ENCODE results near the gene FAM25A. TPM values are rescaled to one million over a fixed set of nuclear protein-coding genes. Genes with fewer than 3 reads are reported as not detected.
"Not testable (repeated sequence)": the region's sequence is repeated elsewhere in the genome, so short reads cannot be mapped to it uniquely, and the experiment has no call there.

Gene FAM25A
- total RNA-seq, 4 donors from 2014 or later: not detected

DNA sequence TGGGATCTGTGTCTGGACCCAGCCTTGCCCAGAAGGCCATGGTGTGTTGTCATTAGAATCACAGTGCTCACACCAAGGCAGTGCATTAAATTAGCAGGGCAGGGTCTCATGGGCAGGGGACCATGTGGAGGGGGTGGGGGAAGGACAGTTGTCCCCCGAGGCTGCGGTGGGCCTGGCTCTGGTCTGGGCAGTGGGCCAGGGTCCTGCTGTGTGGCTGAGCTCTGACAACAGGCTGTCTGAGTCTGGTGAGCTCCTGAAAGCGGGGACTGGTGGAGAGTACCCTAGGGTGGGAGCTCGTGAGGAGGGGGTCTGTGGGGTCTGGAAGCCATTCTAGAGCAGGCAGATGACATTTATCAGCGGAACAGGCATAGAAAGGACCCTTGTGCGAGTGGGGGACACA, 2.0 kb upstream of the FAM25A start:
- H3K4me3 ChIP-seq, H3K27ac ChIP-seq, DNase-seq: not testable (repeated sequence)

DNA sequence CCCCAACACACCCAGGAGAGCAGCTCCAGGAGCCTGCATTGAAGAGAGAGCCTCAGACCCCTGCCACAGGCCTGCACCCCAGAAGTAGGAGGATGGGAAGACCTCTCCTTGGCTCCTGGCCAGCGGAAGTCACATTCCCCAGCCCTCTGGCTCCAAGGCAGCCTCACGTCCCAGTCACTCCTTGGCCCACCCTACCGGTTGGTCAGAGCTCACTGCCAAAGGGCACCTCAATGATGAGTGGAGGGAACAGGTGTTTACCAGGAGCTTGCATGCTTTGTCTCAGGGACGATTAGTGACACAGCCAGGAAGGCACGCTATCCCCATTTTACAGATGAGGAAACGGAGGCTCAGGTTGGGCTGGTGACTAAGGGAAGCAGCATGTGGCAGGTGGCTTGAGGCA, 1.0 kb upstream of the FAM25A start:
- not testable (repeated sequence) for H3K4me1 ChIP-seq, H3K9me3 ChIP-seq, H3K27ac ChIP-seq, DNase-seq, H3K27me3 ChIP-seq, H3K36me3 ChIP-seq, H3K4me3 ChIP-seq

More for the DNA sequence above, 2.0 kb upstream of the FAM25A start:
- not testable (repeated sequence) for H3K36me3 ChIP-seq, H3K4me1 ChIP-seq, H3K27me3 ChIP-seq, H3K9me3 ChIP-seq

DNA sequence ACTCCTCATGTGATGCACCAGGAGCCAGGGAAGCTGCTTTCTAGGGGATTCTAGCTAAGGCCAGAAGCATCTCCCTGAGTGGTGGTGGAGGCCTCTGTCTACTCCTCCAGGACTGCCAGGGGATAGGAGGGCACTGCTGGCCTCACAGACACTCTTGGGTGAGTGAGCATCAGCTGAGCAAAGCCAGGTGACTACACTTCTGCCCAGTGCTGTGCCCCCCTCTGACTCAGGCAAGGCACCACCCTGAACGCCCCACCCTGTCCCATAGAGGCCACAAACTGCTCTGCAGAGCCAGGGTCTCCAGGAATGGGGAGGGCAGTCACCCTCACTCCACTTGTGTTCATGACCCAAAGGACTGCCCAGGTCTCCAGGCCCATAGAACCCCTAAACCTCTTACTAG, 590 bp upstream of the FAM25A start:
- H3K27ac ChIP-seq, DNase-seq, H3K4me3 ChIP-seq, H3K36me3 ChIP-seq, H3K27me3 ChIP-seq, H3K4me1 ChIP-seq, H3K9me3 ChIP-seq: not testable (repeated sequence)

DNA sequence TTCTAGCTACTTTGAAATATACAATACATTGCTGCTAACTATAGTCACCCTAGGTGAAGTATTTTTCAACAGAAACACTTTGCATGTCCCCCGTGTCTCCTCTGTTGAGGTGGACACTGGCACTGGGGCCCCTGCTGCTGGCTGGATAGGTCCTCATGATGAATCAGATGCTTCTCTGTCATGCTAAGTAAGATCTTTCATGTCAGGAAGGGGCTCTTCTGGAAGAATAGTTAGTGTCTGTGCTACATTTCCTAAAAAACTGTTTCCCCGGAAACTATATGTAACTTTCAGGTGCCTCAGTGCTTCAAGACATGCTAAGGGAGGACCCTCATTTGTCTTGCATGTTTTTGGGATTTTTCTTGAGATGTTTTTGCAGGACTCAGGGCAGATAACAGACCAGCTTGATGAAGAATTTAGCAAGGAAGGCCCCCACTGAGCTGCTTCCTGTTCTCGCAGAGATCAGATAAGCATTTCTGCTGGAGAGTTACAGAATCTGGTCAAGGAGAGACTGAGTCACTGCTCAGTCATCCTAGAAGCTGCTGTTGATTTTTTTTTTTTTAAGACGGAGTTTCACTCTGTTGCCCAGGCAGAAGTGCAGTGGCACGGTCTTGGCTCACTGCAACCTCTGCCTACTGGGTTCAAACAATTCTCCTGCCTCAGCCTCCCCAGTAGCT, 5.3 kb downstream of the FAM25A start:
- not testable (repeated sequence) for H3K27me3 ChIP-seq, H3K27ac ChIP-seq, H3K9me3 ChIP-seq, H3K4me3 ChIP-seq, H3K36me3 ChIP-seq, H3K4me1 ChIP-seq, DNase-seq

DNA sequence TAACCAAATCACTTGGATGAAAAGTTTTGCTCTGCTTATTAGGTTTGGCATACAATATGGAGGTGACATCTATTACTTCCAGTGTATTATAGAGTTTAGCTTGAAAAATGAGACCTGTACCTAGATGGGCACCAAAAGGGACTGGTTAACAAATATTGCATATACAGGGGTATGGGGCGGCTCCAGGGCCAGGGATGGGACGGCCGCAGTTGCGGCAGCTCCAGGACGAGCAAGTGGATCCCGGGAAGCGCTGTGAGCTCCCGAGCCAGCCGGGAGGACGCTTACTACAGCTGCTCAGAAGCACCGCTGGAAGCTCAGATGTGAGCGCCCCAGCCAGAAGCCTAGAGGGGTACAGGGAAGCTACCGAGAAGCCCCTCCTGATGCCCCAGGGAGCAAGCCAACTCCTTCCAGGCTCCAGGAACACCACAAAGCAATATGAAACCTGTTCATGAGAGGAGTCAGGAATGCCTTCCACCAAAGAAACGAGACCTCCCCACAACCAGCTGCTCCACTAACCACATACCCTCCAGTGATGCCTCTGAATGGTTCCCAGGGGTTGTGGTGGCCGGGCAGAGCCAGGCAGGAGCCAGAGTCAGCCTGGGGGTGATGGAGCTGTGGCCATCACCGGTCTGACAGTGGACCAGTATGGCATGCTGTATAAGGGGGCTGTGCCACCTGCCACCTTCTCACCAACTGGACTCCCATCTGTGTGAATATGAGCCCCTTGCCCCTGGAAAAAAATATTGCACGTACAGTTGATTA, 6.8 kb downstream of the FAM25A start:
- H3K9me3 ChIP-seq, H3K36me3 ChIP-seq, H3K4me1 ChIP-seq, H3K27ac ChIP-seq, H3K27me3 ChIP-seq, H3K4me3 ChIP-seq, DNase-seq: not testable (repeated sequence)

DNA sequence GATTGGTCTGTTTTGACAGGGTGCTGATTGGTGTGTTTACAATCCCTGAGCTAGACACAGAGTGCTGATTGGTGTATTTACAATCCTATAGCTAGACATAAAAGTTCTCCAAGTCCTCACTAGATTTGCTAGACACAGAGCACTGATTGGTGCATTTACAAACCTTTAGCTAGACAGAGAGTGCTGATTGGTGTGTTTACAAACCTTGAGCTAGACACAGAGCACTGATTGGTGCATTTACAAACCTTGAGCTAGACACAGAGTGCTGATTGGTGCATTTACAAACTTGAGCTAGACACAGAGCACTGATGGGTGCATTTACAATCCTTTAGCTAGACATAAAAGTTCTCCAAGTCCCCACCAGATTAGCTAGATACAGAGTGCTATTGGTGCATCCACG, 10.3 kb downstream of the FAM25A start:
- not testable (repeated sequence) for H3K4me3 ChIP-seq, H3K27me3 ChIP-seq, H3K27ac ChIP-seq, H3K4me1 ChIP-seq, H3K9me3 ChIP-seq, DNase-seq, H3K36me3 ChIP-seq

DNA sequence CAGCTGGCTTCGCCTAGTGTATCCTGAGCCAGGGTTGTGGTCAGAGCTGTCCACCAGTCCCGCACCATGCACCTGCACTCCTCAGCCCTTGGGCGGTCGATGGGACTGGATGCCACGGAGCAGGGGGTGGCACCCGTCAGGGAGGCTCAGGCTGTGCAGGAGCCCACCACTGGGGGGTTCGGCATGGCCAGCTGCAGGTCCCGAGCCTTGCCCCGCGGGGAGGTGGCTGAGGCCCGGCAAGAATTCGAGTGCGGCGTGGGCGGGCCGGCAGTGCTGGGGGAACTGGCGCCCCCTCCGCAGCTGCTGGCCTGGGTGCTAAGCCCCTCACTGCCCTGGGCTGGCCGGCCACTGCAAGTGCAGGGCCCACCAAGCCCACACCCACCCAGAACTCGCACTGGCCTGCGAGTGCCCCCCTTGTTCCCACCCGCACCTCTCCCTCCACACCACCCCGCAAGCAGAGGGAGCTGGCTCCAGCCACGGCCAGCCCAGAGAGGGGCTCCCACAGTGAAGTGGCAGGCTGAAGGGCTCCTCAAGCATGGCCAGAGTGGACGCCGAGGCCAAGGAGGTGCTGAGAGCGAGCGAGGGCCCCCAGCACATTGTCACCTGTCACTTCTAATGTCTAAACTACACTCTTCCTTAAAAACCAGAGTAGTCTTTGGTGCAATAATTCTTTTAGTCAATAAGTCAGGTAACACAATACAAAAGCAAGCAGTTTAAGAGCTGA, 11.0 kb downstream of the FAM25A start:
- no peak for DNase-seq
- Histone ChIP-seq H3K36me3 (no peaks in the 10 kb centered on the region), H3K27ac (no peak overlapping the region), H3K9me3 (no peaks in the 10 kb centered on the region), H3K4me1 (no peaks in the 10 kb centered on the region), H3K4me3 (no peak overlapping the region), H3K27me3 (no peaks in the 10 kb centered on the region)
- TF ChIP-seq POLR2A (IDR thresholded peaks at IDR 0.05): no peak
- TF ChIP-seq, protein P1, sequence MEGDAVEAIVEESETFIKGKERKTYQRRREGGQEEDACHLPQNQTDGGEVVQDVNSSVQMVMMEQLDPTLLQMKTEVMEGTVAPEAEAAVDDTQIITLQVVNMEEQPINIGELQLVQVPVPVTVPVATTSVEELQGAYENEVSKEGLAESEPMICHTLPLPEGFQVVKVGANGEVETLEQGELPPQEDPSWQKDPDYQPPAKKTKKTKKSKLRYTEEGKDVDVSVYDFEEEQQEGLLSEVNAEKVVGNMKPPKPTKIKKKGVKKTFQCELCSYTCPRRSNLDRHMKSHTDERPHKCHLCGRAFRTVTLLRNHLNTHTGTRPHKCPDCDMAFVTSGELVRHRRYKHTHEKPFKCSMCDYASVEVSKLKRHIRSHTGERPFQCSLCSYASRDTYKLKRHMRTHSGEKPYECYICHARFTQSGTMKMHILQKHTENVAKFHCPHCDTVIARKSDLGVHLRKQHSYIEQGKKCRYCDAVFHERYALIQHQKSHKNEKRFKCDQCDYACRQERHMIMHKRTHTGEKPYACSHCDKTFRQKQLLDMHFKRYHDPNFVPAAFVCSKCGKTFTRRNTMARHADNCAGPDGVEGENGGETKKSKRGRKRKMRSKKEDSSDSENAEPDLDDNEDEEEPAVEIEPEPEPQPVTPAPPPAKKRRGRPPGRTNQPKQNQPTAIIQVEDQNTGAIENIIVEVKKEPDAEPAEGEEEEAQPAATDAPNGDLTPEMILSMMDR (IDR thresholded peaks at IDR 0.05): no peak

DNA sequence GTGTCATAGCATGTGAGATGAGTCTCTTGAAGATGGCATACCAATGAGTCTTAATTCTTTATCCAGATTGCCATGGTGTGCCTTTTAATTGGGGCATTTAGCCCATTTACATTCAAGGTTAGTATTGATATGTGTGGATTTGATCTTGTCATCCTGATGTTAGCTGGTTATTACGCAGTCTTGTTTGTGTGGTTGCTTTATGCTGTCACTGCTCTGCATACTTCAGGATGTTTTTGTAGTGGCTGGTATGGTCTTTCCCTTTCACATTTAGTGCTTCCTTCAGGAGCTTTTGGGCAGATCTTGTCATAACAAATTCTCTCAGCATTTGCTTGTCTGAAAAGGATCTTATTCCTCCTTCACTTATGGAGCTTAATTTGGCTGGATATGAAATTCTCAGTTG, 16.5 kb downstream of the FAM25A start:
- Histone ChIP-seq H3K27ac (no peak overlapping the region), H3K4me3 (no peak overlapping the region), H3K36me3 (no peaks in the 10 kb centered on the region), H3K9me3 (no peaks in the 10 kb centered on the region), H3K4me1 (peaks cover 0 to 14% (median 0%) of the 10 kb centered on the region in 4 donors), H3K27me3 (no peaks in the 10 kb centered on the region)
- no peak for DNase-seq
- TF ChIP-seq, protein P1 (IDR thresholded peaks at IDR 0.05): no peak
- TF ChIP-seq POLR2A (IDR thresholded peaks at IDR 0.05): no peak
